ENCODE results near the gene THAP11.

Gene THAP11

GRCh38 chr16:67886387-67886786, 44.3 kb downstream of the THAP11 start:
- DNase-seq: no peak

GRCh38 chr16:67888331-67888730, 46.2 kb downstream of the THAP11 start:
- DNase-seq: no peak

- DNase-seq: no peak
Measured at GRCh38 chr16:67892375-67892774, 50.3 kb downstream of the THAP11 start.

- DNase-seq: peak; percentile 99
Measured at GRCh38 chr16:67892899-67893742, 51.0 kb downstream of the THAP11 start, which contains the start of gene PSKH1. Gene PSKH1 (plus strand): TSS chr16:67893254. CDS start chr16:67908750, 15,496 bp downstream.
